Skin epidermis (tissue), 12 donors: ENCODE data around the gene SF1.
A peak's percentile ranks its signal among the peaks of the same experiment; 100 is the strongest.

Experiments
- H3K27ac ChIP-seq, 21 experiments: fragments of 200-600 bp; sonication (generic) in 11 of 21; one replicate each; pipeline ENCODE4 v1.5.0; 2020; ENCODE audit warnings: mild to moderate bottlenecking in 3 of 21, inconsistent platforms in 2 of 21, moderate library complexity in 2 of 21
- H3K4me3 ChIP-seq, 7 experiments: fragments of 200-600 bp; sonication (generic) in 2 of 7; one replicate each; pipeline ENCODE4 v1.5.0; 2020; ENCODE audit warnings: inconsistent platforms in 2 of 7, mild to moderate bottlenecking in 2 of 7, moderate library complexity in 1 of 7

SF1 gene

GRCh38 chr11:64765291-64765850, 13.0 kb downstream of the SF1 start:
- H3K4me3 ChIP-seq: no peak overlapping the region
- peak overlapping the region in 1 of 21 experiments; percentile 60 for H3K27ac ChIP-seq

GRCh38 chr11:64764753-64765152, 13.6 kb downstream of the SF1 start:
- H3K27ac ChIP-seq: peak overlapping the region in 7 of 21 experiments; percentile 2 to 75 (median 54)
- no peak overlapping the region for H3K4me3 ChIP-seq

- H3K27ac ChIP-seq: peak overlapping the region in 14 of 21 experiments; percentile 2 to 75 (median 57)
- H3K4me3 ChIP-seq: no peak overlapping the region
These were observed 14.2 kb downstream of the SF1 start for GRCh38 chr11:64764040-64764611.

- Histone ChIP-seq H3K4me3 (no peak overlapping the region), H3K27ac (peak overlapping the region in 16 of 21 experiments; percentile 1 to 75 (median 46))
These were observed 14.8 kb downstream of the SF1 start for GRCh38 chr11:64763526-64764039.

- Histone ChIP-seq H3K4me3 (no peak overlapping the region), H3K27ac (peak overlapping the region in 16 of 21 experiments; percentile 1 to 75 (median 46))
These were observed 15.4 kb downstream of the SF1 start for GRCh38 chr11:64762674-64763525.

GRCh38 chr11:64762277-64762673, 16.1 kb downstream of the SF1 start:
- Histone ChIP-seq H3K4me3 (no peak overlapping the region), H3K27ac (peak overlapping the region in 6 of 21 experiments; percentile 2 to 75 (median 59))

GRCh38 chr11:64760759-64761420, 17.5 kb downstream of the SF1 start:
- Histone ChIP-seq H3K27ac (peak overlapping the region in 3 of 21 experiments; percentile 47 to 75 (median 49)), H3K4me3 (no peak overlapping the region)

- no peak within 1 kb of the TSS for H3K4me3 ChIP-seq
- peak within 1 kb of the TSS in 10 of 21 experiments; percentile 3 to 53 (median 20) for H3K27ac ChIP-seq
These were observed 18.3 kb downstream of the SF1 start, which contains the start of gene PYGM for GRCh38 chr11:64759722-64760719. TSS of gene PYGM (minus strand) at chr11:64759974. CDS start at chr11:64759898, 76 bp downstream.

GRCh38 chr11:64759131-64759721, 19.1 kb downstream of the SF1 start:
- no peak overlapping the region for H3K4me3 ChIP-seq

GRCh38 chr11:64758330-64759079, 19.8 kb downstream of the SF1 start:
- no peak overlapping the region for H3K4me3 ChIP-seq
- peak overlapping the region in 1 of 21 experiments; percentile 31 for H3K27ac ChIP-seq

More at GRCh38 chr11:64759131-64759721, 19.1 kb downstream of the SF1 start:
- H3K27ac ChIP-seq: peak overlapping the region in 9 of 21 experiments; percentile 3 to 49 (median 18)

GRCh38 chr11:64757549-64758329, 20.6 kb downstream of the SF1 start:
- Histone ChIP-seq H3K4me3 (no peak overlapping the region), H3K27ac (no peak overlapping the region)

GRCh38 chr11:64755681-64756361, 22.5 kb downstream of the SF1 start:
- no peak overlapping the region for H3K4me3 ChIP-seq
- no peak overlapping the region for H3K27ac ChIP-seq

GRCh38 chr11:64754919-64755662, 23.3 kb downstream of the SF1 start:
- Histone ChIP-seq H3K4me3 (no peak overlapping the region), H3K27ac (no peak overlapping the region)

- Histone ChIP-seq H3K27ac (no peak overlapping the region), H3K4me3 (no peak overlapping the region)
These were observed 24.0 kb downstream of the SF1 start for GRCh38 chr11:64754124-64754918.
